Measurements from ENCODE around the gene SRCAP.
"Not testable (repeated sequence)": the region's sequence is repeated elsewhere in the genome, so short reads cannot be mapped to it uniquely, and the experiment has no call there.

Gene SRCAP

DNA sequence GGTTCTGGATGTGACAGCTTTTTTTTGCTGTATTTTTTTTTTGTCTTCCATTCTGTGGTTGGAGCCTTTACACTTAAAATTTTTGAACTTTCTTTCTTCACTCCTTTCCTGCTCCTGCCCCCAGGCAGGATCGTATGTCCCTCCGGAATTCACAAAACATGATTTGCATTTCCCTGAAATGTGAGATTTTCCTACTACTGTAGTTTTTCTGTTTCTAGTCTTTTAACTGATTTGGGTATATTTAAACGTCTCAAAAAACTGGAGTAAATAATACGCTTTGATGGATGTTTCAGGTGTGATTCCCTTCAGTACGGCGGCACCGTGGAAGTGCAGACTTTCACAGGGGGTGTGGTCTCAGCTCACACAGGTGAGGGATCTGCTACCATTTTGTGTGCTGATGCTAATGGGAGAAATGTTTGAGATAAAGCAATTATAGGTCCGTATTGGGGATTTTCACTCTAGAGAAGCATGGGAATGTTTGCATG is 686 bp downstream of the SRCAP start:
- DNase-seq (ENCODE audit: low read depth), result no peak
- TF ChIP-seq, protein P1, sequence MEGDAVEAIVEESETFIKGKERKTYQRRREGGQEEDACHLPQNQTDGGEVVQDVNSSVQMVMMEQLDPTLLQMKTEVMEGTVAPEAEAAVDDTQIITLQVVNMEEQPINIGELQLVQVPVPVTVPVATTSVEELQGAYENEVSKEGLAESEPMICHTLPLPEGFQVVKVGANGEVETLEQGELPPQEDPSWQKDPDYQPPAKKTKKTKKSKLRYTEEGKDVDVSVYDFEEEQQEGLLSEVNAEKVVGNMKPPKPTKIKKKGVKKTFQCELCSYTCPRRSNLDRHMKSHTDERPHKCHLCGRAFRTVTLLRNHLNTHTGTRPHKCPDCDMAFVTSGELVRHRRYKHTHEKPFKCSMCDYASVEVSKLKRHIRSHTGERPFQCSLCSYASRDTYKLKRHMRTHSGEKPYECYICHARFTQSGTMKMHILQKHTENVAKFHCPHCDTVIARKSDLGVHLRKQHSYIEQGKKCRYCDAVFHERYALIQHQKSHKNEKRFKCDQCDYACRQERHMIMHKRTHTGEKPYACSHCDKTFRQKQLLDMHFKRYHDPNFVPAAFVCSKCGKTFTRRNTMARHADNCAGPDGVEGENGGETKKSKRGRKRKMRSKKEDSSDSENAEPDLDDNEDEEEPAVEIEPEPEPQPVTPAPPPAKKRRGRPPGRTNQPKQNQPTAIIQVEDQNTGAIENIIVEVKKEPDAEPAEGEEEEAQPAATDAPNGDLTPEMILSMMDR (IDR thresholded peaks at IDR 0.05; ENCODE audit: insufficient read depth, low read depth, low read length, missing control alignments), result no peak
- peak overlapping the region; percentile 60 for H3K4me3 ChIP-seq (ENCODE audit: low read depth, low read length)

DNA sequence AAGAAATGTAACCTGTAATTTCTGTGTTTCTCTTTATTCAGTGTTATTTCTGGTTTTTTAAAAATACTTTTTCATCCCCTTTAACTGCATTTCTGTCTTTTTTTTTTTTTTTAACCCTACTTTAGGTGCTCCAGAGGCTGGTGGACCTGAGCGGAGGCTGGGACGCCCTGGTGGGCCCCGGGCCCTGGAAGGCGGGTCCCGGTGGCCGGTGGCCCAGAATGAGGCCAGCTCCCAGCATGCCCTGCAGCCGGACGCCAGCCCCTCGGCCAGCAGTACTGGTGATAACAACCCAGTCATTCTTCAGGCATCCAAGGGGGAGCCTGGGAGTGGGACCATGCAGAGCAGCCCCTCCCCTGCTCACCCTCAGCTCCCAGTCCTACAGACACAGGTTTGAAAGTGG is 1.5 kb downstream of the SRCAP start:
- TF ChIP-seq, protein P1 (IDR thresholded peaks at IDR 0.05; ENCODE audit: insufficient read depth, low read depth, low read length, missing control alignments), result no peak
- no peak for DNase-seq (ENCODE audit: low read depth)
- no peak overlapping the region for H3K4me3 ChIP-seq (ENCODE audit: low read depth, low read length)

DNA sequence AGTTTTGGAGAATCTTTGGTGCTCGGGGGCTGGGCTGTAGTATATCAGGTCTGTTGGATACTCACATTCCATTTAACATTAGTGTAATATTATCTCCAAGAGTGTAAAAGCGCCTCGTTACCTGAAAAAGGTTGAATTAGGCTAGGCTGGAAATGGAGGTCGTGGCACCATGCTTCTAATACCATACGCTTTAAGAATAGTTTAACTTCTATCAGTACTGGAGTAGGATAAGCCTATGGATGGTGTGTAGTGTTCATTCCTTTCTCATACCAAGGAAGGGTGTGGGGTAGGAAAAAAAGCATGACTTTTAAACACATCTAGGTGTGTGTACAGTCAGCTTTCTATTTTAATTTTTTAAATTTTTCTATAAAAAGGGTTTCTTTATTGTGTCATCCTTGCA is 2.0 kb downstream of the SRCAP start:
- DNase-seq (ENCODE audit: low read depth), result no peak
- TF ChIP-seq, protein P1 (IDR thresholded peaks at IDR 0.05; ENCODE audit: insufficient read depth, low read depth, low read length, missing control alignments), result no peak
- H3K4me3 ChIP-seq (ENCODE audit: low read depth, low read length), result no peak overlapping the region

- H3K4me3 ChIP-seq (ENCODE audit: low read depth, low read length); DNase-seq (ENCODE audit: low read depth): not testable (repeated sequence)
Observed at GRCh38 chr16:30703071-30703470, 4.1 kb downstream of the SRCAP start.

DNA sequence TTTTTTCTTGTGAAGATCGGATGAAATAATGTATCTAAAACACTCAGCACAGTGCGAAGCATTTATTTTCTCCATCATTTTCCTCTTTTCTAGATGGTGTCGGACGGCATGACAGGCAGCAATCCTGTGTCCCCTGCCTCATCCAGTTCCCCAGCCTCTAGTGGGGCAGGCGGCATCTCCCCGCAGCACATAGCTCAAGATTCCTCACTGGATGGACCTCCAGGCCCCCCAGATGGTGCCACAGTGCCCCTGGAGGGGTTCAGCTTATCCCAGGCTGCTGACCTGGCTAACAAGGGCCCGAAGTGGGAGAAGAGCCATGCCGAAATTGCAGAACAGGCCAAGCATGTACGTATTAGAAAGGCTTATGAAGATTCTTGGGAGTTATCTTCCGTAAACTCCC is 5.0 kb downstream of the SRCAP start:
- TF ChIP-seq, protein P1 (IDR thresholded peaks at IDR 0.05; ENCODE audit: insufficient read depth, low read depth, low read length, missing control alignments), result no peak
- DNase-seq (ENCODE audit: low read depth), result no peak
- no peak overlapping the region for H3K4me3 ChIP-seq (ENCODE audit: low read depth, low read length)

DNA sequence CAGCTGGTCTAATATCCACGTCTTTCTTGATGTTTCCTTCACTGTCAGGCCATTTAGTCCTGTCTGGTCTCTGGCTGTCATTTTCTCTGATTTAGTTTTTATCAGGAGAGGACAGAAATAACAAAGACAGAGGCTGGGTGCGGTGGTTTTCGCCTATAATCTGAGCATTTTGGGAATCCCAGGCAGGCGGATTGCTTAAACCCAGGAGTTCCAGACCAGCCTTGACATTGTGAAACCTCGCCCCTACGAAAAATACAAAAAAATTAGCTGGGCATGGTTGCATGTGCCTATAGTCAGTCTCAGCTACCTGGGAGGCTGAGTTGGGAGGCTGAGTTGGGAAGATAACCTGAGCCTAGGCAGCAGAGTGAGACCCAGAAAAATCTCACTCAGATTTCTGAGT is 7.1 kb downstream of the SRCAP start:
- H3K4me3 ChIP-seq (ENCODE audit: low read depth, low read length), result no peak overlapping the region
- TF ChIP-seq, protein P1 (IDR thresholded peaks at IDR 0.05; ENCODE audit: insufficient read depth, low read depth, low read length, missing control alignments), result no peak
- DNase-seq (ENCODE audit: low read depth), result no peak

GRCh38 chr16:30710971-30711370 is 12.0 kb downstream of the SRCAP start:
- TF ChIP-seq, protein P1 (IDR thresholded peaks at IDR 0.05; ENCODE audit: insufficient read depth, low read depth, low read length, missing control alignments), result no peak
- no peak for DNase-seq (ENCODE audit: low read depth)
- no peak overlapping the region for H3K4me3 ChIP-seq (ENCODE audit: low read depth, low read length)
